CD4-positive, alpha-beta T cell (primary cell): Measurements from ENCODE around the gene DPM2. TPM values are rescaled to one million over a fixed set of nuclear protein-coding genes. Genes with fewer than 3 reads are reported as not detected.
A peak's percentile ranks its signal among the peaks of the same experiment; 100 is the strongest.

ENCODE experiments used
- ATAC-seq: fragments of 200-7000 bp; cut with Tn5 transposase; one replicate; pipeline ENCODE4 v1.10.0; 2022; ENCODE audit warnings: mild to moderate bottlenecking; ENCODE audit not compliant: poor library complexity
- CTCF ChIA-PET: fragments of 350-600 bp; sonication (Branson Sonifier 250); formaldehyde crosslinking; loops from one replicate; lab custom pipeline; 2021; ENCODE audit warnings: antibody characterized with exemption, inconsistent platforms; lab: Charles Lee
- POLR2A ChIA-PET: fragments of 350-600 bp; sonication (Branson Sonifier 250); formaldehyde crosslinking; loops from one replicate; lab custom pipeline; 2021; ENCODE audit warnings: antibody characterized with exemption, inconsistent platforms; lab: Charles Lee
- DNase-seq, 14 experiments: peaks; one replicate each; pipeline ENCODE4 v3.0.0-alpha.2; 2013 to 2020; ENCODE audit warnings: mixed read lengths in 2 of 14
- H3K27ac ChIP-seq, 2 donors: one replicate each; pipeline versions ENCODE4 v1.5.1 to v1.7.0; 2013; ENCODE audit warnings: low read length in 2 of 2, low read depth in 1 of 2, mild to moderate bottlenecking in 1 of 2
- H3K27me3 ChIP-seq, 2 experiments: 1 replicate in 1 of 2; 2 replicates in 1 of 2; pipeline versions ENCODE4 v1.6.1 to v1.7.0; 2013; ENCODE audit warnings: low read length in 2 of 2, control low read depth in 1 of 2, mild to moderate bottlenecking in 1 of 2, moderate library complexity in 1 of 2; ENCODE audit not compliant: insufficient read depth in 2 of 2, control insufficient read depth in 1 of 2
- H3K36me3 ChIP-seq: one replicate; pipeline ENCODE4 v1.6.1; 2013; ENCODE audit warnings: low read length, control low read depth; ENCODE audit not compliant: insufficient read depth
- H3K4me1 ChIP-seq: one replicate; pipeline ENCODE4 v1.6.1; 2013; ENCODE audit warnings: low read length, control low read depth; ENCODE audit not compliant: insufficient read depth
- H3K4me3 ChIP-seq: one replicate; pipeline ENCODE4 v1.5.1; 2013; ENCODE audit warnings: mild to moderate bottlenecking, low read length, moderate library complexity
- H3K9me3 ChIP-seq, 2 experiments: 1 replicate in 1 of 2; 2 replicates in 1 of 2; pipeline versions ENCODE4 v1.6.1 to v1.7.0; 2013; ENCODE audit warnings: low read length in 2 of 2, mild to moderate bottlenecking in 2 of 2, control low read depth in 1 of 2, moderate library complexity in 1 of 2; ENCODE audit not compliant: control insufficient read depth in 1 of 2, insufficient read depth in 1 of 2
- H3K27ac Mint-ChIP-seq: one replicate; pipeline ENCODE4 v1.8.0; 2020; ENCODE audit warnings: mixed read lengths
- H3K27me3 Mint-ChIP-seq: one replicate; pipeline ENCODE4 v1.8.0; 2021; ENCODE audit warnings: mixed read lengths
- H3K36me3 Mint-ChIP-seq: one replicate; pipeline ENCODE4 v1.8.0; 2021; ENCODE audit warnings: low read depth, mixed read lengths
- H3K4me1 Mint-ChIP-seq: one replicate; pipeline ENCODE4 v1.8.0; 2021; ENCODE audit warnings: low read depth, mixed read lengths
- H3K4me3 Mint-ChIP-seq: one replicate; pipeline ENCODE4 v1.8.0; 2020; ENCODE audit warnings: mild to moderate bottlenecking, mixed read lengths
- H3K9me3 Mint-ChIP-seq: one replicate; pipeline ENCODE4 v1.8.0; 2020; ENCODE audit warnings: mixed read lengths
- intact Hi-C, 2 experiments: fragments of 100-400 bp; cut with DNase I in 1 of 2; cut with micrococcal nuclease in 1 of 2; formaldehyde crosslinking; loops; one replicate each; pipeline versions ENCODE4 v1.15.1 to v1.9.0; 2023 to 2025; cut with DNase I, micrococcal nuclease
- total RNA-seq, 174 experiments: library from RNA in 2 of 174; stranded (reverse) in 2 of 174; gene quantifications; one replicate each; pipeline ENCODE4 v1.2.3 and lab custom pipeline; 2021 to 2026
- TF ChIP-seq, protein P1 (sequence below): fragments of 200-600 bp; IDR thresholded peaks from one replicate; pipeline ENCODE4 v1.8.0; 2022; ENCODE audit warnings: antibody characterized with exemption, mild to moderate bottlenecking

Gene DPM2
- total RNA-seq, 2 experiments from 2014 or later: 41.7 to 47.6 TPM

DNA sequence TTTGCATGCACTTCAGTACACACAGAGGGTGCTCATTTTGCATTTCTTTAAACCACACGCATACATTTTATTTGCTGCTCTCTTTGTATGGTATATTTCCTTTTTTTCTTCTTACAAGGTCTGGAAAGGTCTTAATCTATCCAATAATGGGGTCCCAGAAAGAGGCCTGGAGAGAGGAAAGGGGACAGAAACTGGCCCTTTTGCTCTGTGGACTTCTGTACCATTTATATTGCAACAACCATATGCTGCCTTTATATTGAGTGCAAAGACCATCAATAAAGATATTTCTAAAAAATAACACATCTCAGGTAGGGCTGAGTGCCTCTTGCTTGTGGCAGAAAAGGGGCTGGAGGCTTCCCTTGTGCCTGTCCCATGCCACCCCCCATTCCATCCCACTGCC is 15.5 kb upstream of the DPM2 start:
- Mint-ChIP-seq H3K27me3 (no peaks in the 10 kb centered on the region), H3K4me3 (peak overlapping the region; percentile 71), H3K27ac (peak overlapping the region; percentile 97), H3K4me1 (peaks cover 88% of the 10 kb centered on the region), H3K9me3 (no peaks in the 10 kb centered on the region), H3K36me3 (peaks cover 75% of the 10 kb centered on the region)
- DNase-seq: no peak
- TF ChIP-seq, protein P1, sequence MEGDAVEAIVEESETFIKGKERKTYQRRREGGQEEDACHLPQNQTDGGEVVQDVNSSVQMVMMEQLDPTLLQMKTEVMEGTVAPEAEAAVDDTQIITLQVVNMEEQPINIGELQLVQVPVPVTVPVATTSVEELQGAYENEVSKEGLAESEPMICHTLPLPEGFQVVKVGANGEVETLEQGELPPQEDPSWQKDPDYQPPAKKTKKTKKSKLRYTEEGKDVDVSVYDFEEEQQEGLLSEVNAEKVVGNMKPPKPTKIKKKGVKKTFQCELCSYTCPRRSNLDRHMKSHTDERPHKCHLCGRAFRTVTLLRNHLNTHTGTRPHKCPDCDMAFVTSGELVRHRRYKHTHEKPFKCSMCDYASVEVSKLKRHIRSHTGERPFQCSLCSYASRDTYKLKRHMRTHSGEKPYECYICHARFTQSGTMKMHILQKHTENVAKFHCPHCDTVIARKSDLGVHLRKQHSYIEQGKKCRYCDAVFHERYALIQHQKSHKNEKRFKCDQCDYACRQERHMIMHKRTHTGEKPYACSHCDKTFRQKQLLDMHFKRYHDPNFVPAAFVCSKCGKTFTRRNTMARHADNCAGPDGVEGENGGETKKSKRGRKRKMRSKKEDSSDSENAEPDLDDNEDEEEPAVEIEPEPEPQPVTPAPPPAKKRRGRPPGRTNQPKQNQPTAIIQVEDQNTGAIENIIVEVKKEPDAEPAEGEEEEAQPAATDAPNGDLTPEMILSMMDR: no peak
- ChIA-PET CTCF (interaction anchor here (3.2 to 5.1 kb wide), 3 partner anchors 10 to 81 kb away, joined by 41 to 74 read pairs (median 71); no protein-coding TSS in a partner anchor), POLR2A (interaction anchor here (1.8 to 34.9 kb wide), 4 partner anchors 15 to 115 kb away, joined by 6 to 1020 read pairs (median 150); partner anchors contain the start of genes DPM2, EEIG1 and SLC25A25)
- Histone ChIP-seq H3K27me3 (no peaks in the 10 kb centered on the region), H3K27ac (peak overlapping the region; percentile 37 to 65), H3K4me1 (peaks cover 92% of the 10 kb centered on the region), H3K36me3 (peaks cover 63% of the 10 kb centered on the region), H3K9me3 (no peaks in the 10 kb centered on the region), H3K4me3 (no peak overlapping the region)
- ATAC-seq: no peak
- intact Hi-C loops: loop anchor here (5.0 to 10.0 kb wide), 2 partner anchors 149 to 162 kb away; no protein-coding TSS in a partner anchor

DNA sequence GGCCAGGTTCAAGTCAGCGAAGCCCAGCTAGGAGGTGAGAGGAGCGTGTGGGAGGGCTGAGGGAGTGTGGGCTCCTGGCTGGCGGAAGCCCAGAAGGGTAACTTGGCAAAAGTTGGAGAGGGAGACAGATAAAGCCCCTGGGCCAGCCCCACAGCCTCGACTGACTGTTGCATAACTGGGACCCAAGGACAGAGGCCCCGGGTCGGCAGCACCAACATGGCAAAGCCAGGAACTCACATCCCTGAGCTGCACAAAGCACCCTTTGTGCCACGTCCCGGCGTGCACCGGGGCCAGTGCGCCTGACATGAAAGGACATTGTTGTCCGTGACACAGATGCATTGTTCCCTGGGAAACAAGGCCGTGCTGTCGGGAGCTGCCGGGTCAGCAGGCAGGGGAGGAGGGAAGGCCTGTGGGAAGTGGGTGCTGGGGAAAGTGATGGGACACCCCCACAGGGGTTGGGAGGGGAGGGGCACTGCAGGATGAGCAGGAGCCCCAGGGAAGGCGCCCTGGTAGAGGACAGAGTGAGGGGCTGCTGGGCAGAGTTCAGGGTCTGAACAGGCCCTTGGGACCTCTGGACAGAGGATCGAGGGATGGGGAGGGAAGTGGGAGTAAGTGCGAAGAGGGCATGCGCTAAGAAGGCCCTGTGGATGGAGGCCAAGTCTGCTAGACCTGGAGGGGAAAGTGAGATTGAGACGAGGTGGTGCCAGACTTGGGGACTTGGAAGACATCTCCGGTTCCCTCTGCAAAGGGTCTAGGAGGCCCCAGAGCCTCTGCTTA is 13.0 kb upstream of the DPM2 start:
- ChIA-PET POLR2A (interaction anchor here (1.5 to 13.6 kb wide), 4 partner anchors 8 to 76 kb away, joined by 3 to 272 read pairs (median 8); partner anchors contain the start of gene EEIG1), CTCF (no interaction called here)
- intact Hi-C loops: loop anchor here (1.0 to 10.0 kb wide), 3 partner anchors 12 to 164 kb away; no protein-coding TSS in a partner anchor
- peaks cover 83% of the 10 kb centered on the region for H3K36me3 ChIP-seq
- peak overlapping the region; percentile 97 for H3K27ac Mint-ChIP-seq
- DNase-seq (no peak), ATAC-seq (no peak)
- H3K36me3 Mint-ChIP-seq: peaks cover 90% of the 10 kb centered on the region
- peak overlapping the region; percentile 49 to 64 for H3K27ac ChIP-seq
- no peaks in the 10 kb centered on the region for H3K9me3 ChIP-seq
- H3K4me1 Mint-ChIP-seq: peaks cover 82% of the 10 kb centered on the region
- H3K4me1 ChIP-seq: peaks cover 92% of the 10 kb centered on the region
- H3K4me3 Mint-ChIP-seq: peak overlapping the region; percentile 72
- TF ChIP-seq, protein P1: no peak
- H3K9me3 Mint-ChIP-seq: no peaks in the 10 kb centered on the region
- H3K27me3 Mint-ChIP-seq: no peaks in the 10 kb centered on the region
- H3K4me3 ChIP-seq: no peak overlapping the region
- no peaks in the 10 kb centered on the region for H3K27me3 ChIP-seq

DNA sequence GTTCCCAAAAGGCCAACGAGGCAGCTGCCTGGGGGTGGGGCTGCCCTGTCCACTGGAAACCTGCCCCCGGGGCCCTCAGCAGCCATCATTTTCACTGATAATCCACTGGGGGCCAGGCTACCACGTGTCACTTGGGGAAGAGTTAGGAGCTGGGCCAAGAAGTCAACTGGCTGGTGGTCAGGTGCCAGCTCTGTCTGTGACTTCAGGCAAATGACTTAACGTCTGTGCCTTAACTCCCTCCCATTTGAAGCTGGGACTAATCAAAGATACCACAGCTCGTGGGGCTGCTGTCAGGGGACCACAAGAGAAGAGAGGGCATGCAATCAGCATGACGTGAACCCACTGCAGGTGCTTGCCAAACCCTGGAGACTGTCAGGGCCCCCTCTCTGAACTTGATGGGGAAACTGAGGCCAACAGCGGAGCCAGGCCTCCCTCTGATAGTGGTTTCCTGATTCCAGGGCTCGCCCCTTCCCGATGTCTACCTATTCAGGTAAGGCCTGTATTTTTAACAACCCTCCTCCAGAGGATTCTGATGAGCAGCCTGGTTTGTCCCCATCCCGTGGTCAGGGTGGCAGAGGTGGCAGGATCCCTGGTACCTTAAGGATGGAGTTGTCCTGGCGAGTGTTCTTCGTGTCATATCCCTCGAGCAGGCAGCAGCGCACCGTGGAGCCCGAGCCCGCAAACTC is 12.3 kb upstream of the DPM2 start:
- H3K9me3 Mint-ChIP-seq: no peaks in the 10 kb centered on the region
- ChIA-PET CTCF (interaction anchor here (1.6 to 1.7 kb wide), 2 partner anchors 13 to 85 kb away, joined by 6 to 7 read pairs; no protein-coding TSS in a partner anchor), POLR2A (interaction anchor here (0.9 to 2.8 kb wide), 8 partner anchors 8 to 84 kb away, joined by 3 to 12 read pairs (median 4); partner anchors contain the start of gene EEIG1)
- H3K4me1 ChIP-seq: peaks cover 92% of the 10 kb centered on the region
- peak overlapping the region; percentile 49 to 64 for H3K27ac ChIP-seq
- peak; percentile 19 for ATAC-seq
- no peak overlapping the region for H3K4me3 ChIP-seq
- no peaks in the 10 kb centered on the region for H3K27me3 Mint-ChIP-seq
- no peaks in the 10 kb centered on the region for H3K27me3 ChIP-seq
- H3K36me3 ChIP-seq: peaks cover 90% of the 10 kb centered on the region
- peaks cover 76% of the 10 kb centered on the region for H3K4me1 Mint-ChIP-seq
- TF ChIP-seq, protein P1: no peak
- H3K36me3 Mint-ChIP-seq: peaks cover 90% of the 10 kb centered on the region
- peak overlapping the region; percentile 72 for H3K4me3 Mint-ChIP-seq
- intact Hi-C loops: loop anchor here (5.0 to 10.0 kb wide), 2 partner anchors 152 to 165 kb away; no protein-coding TSS in a partner anchor
- peak overlapping the region; percentile 97 for H3K27ac Mint-ChIP-seq
- no peaks in the 10 kb centered on the region for H3K9me3 ChIP-seq
- peak in 2 of 14 experiments; percentile 34 to 45 for DNase-seq
